Astrocyte (in vitro differentiated cells and primary cell): ENCODE data around the gene OR10V1. TPM values are rescaled to one million over a fixed set of nuclear protein-coding genes. Genes with fewer than 3 reads are reported as not detected.

Experiments used
- DNase-seq: peaks from one replicate; pipeline ENCODE4 v3.0.0-alpha.2; 2010; ENCODE audit warnings: low read depth
- FAIRE-seq: peaks from 2 replicates; lab custom pipeline; 2011; peaks lifted over from hg19 to GRCh38; lab: Jason Lieb, UNC
- H2AFZ ChIP-seq: 2 replicates; pipeline ENCODE4 v1.6.0; 2012; ENCODE audit warnings: low read depth, low read length, inconsistent platforms
- H3K27ac ChIP-seq: 2 replicates; pipeline ENCODE4 v1.5.1; 2011; ENCODE audit warnings: low read depth, low read length, inconsistent platforms
- H3K27me3 ChIP-seq: 2 replicates; pipeline ENCODE4 v1.6.0; 2011; ENCODE audit warnings: low read length, inconsistent platforms; ENCODE audit not compliant: insufficient read depth
- H3K36me3 ChIP-seq: 2 replicates; pipeline ENCODE4 v1.5.1; 2011; ENCODE audit warnings: low read length, inconsistent platforms; ENCODE audit not compliant: insufficient read depth
- H3K4me1 ChIP-seq: 2 replicates; pipeline ENCODE4 v1.5.1; 2011; ENCODE audit warnings: low read length, inconsistent platforms; ENCODE audit not compliant: insufficient read depth
- H3K4me2 ChIP-seq: 2 replicates; pipeline ENCODE4 v1.6.0; 2012; ENCODE audit warnings: low read length, inconsistent platforms
- H3K4me3 ChIP-seq: 2 replicates; pipeline ENCODE4 v1.5.1; 2011; ENCODE audit warnings: low read depth, mild to moderate bottlenecking, low read length, inconsistent platforms; ENCODE audit not compliant: insufficient read depth
- H3K79me2 ChIP-seq: 2 replicates; pipeline ENCODE4 v1.6.0; 2012; ENCODE audit warnings: mild to moderate bottlenecking, low read length, inconsistent platforms; ENCODE audit not compliant: insufficient read depth
- H3K9ac ChIP-seq: 2 replicates; pipeline ENCODE4 v1.6.0; 2012; ENCODE audit warnings: mild to moderate bottlenecking, low read length, inconsistent platforms
- H3K9me3 ChIP-seq: 2 replicates; pipeline ENCODE4 v1.5.1; 2012; ENCODE audit warnings: low read depth, mild to moderate bottlenecking, low read length, inconsistent platforms; ENCODE audit not compliant: insufficient read depth
- H4K20me1 ChIP-seq: 2 replicates; pipeline ENCODE4 v1.6.0; 2012; ENCODE audit warnings: low read length, inconsistent platforms; ENCODE audit not compliant: insufficient read depth
- H3K27ac Mint-ChIP-seq: one replicate; pipeline ENCODE4 v1.8.0; 2021; ENCODE audit warnings: mild to moderate bottlenecking, mixed read lengths; ENCODE audit not compliant: unreplicated experiment
- H3K27me3 Mint-ChIP-seq: one replicate; pipeline ENCODE4 v1.8.0; 2021; ENCODE audit warnings: low read depth, mixed read lengths; ENCODE audit not compliant: unreplicated experiment
- H3K36me3 Mint-ChIP-seq: one replicate; pipeline ENCODE4 v1.8.0; 2021; ENCODE audit warnings: low read depth, mixed read lengths; ENCODE audit not compliant: unreplicated experiment
- H3K4me1 Mint-ChIP-seq: one replicate; pipeline ENCODE4 v1.8.0; 2021; ENCODE audit warnings: low read depth, mixed read lengths; ENCODE audit not compliant: unreplicated experiment
- H3K4me3 Mint-ChIP-seq: one replicate; pipeline ENCODE4 v1.8.0; 2021; ENCODE audit warnings: mild to moderate bottlenecking, moderate library complexity, mixed read lengths; ENCODE audit not compliant: unreplicated experiment
- H3K9me3 Mint-ChIP-seq: one replicate; pipeline ENCODE4 v1.8.0; 2021; ENCODE audit warnings: mild to moderate bottlenecking, mixed read lengths; ENCODE audit not compliant: unreplicated experiment
- CTCF ChIP-seq: IDR thresholded peaks from 2 replicates; pipeline ENCODE4 v1.5.1; 2011; ENCODE audit warnings: low read depth, mild to moderate bottlenecking, inconsistent platforms, low read length, moderate library complexity; ENCODE audit not compliant: insufficient read depth
- EZH2 ChIP-seq: IDR thresholded peaks from 2 replicates; pipeline ENCODE4 v1.6.1; 2012; ENCODE audit warnings: mild to moderate bottlenecking, low read length, inconsistent platforms; ENCODE audit not compliant: insufficient read depth
- total RNA-seq: library from RNA; stranded (reverse); gene quantifications from 2 replicates; pipeline ENCODE4 v1.2.1, GENCODE V29; 2021

OR10V1 gene
- total RNA-seq, 1 donor from 2014 or later = not detected

- Mint-ChIP-seq H3K4me3 (no peak overlapping the region), H3K36me3 (no peaks in the 10 kb centered on the region), H3K4me1 (no peaks in the 10 kb centered on the region), H3K9me3 (peaks cover 4% of the 10 kb centered on the region), H3K27me3 (no peaks in the 10 kb centered on the region), H3K27ac (no peak overlapping the region)
- DNase-seq (peak; percentile 49), FAIRE-seq (no peak)
- Histone ChIP-seq H3K4me1 (no peaks in the 10 kb centered on the region), H3K36me3 (no peaks in the 10 kb centered on the region), H3K4me3 (no peak overlapping the region), H3K9me3 (no peaks in the 10 kb centered on the region), H4K20me1 (no peaks in the 10 kb centered on the region), H3K27me3 (no peaks in the 10 kb centered on the region), H3K4me2 (no peak overlapping the region), H2AFZ (no peak overlapping the region), H3K9ac (no peak overlapping the region), H3K79me2 (no peaks in the 10 kb centered on the region), H3K27ac (no peak overlapping the region)
- TF ChIP-seq CTCF = peak; percentile 77
- no peak for TF ChIP-seq EZH2
These were observed 33.1 kb downstream of the OR10V1 start for GRCh38 chr11:59680287-59681154.

- Histone ChIP-seq H3K4me3 (no peak overlapping the region), H3K36me3 (no peaks in the 10 kb centered on the region), H3K27ac (no peak overlapping the region), H3K4me1 (no peaks in the 10 kb centered on the region), H3K27me3 (no peaks in the 10 kb centered on the region), H3K9ac (no peak overlapping the region), H3K79me2 (no peaks in the 10 kb centered on the region), H2AFZ (no peak overlapping the region), H3K4me2 (no peak overlapping the region), H4K20me1 (no peaks in the 10 kb centered on the region), H3K9me3 (no peaks in the 10 kb centered on the region)
- Mint-ChIP-seq H3K4me1 (no peaks in the 10 kb centered on the region), H3K27ac (no peak overlapping the region), H3K4me3 (no peak overlapping the region), H3K9me3 (no peaks in the 10 kb centered on the region), H3K36me3 (no peaks in the 10 kb centered on the region), H3K27me3 (peaks cover 2% of the 10 kb centered on the region)
- DNase-seq = no peak
- FAIRE-seq = no peak
- no peak for TF ChIP-seq EZH2
These were observed 34.3 kb downstream of the OR10V1 start for GRCh38 chr11:59679347-59679746.

DNA sequence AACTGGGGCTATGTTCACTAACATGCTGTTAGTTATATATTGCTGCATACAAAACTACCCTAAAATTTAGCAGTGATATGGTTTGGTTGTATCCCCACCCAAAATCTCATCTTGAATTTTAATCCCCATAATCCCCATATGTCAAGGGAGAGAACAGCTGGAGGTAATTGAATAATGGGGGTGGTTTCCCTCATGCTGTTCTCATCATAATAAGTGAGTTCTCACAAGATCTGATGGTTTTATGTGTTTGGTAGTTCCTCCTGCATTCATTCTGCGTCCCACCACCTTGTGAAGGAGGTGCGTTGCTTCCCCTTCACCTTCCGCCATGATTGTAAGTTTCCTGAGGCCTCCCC is 34.9 kb downstream of the OR10V1 start:
- Histone ChIP-seq H3K9ac (no peak overlapping the region), H3K9me3 (no peaks in the 10 kb centered on the region), H3K79me2 (no peaks in the 10 kb centered on the region), H3K36me3 (no peaks in the 10 kb centered on the region), H3K27ac (no peak overlapping the region), H2AFZ (no peak overlapping the region), H3K4me3 (no peak overlapping the region), H3K4me2 (no peak overlapping the region), H3K27me3 (no peaks in the 10 kb centered on the region), H4K20me1 (no peaks in the 10 kb centered on the region), H3K4me1 (no peaks in the 10 kb centered on the region)
- TF ChIP-seq EZH2 (no peak), CTCF (no peak)
- no peak overlapping the region for H3K4me3 Mint-ChIP-seq
- no peak for FAIRE-seq
- no peaks in the 10 kb centered on the region for H3K9me3 Mint-ChIP-seq
- H3K27me3 Mint-ChIP-seq = peaks cover 2% of the 10 kb centered on the region
- no peak overlapping the region for H3K27ac Mint-ChIP-seq
- no peaks in the 10 kb centered on the region for H3K36me3 Mint-ChIP-seq
- H3K4me1 Mint-ChIP-seq = no peaks in the 10 kb centered on the region
- DNase-seq = no peak
